K562 (cell line): ENCODE results near the gene SFXN3. TPM values are rescaled to one million over a fixed set of nuclear protein-coding genes. Genes with fewer than 3 reads are reported as not detected.

Source experiments
- ARHGAP35 ChIP-seq: fragments of 450-650 bp; IDR thresholded peaks from 2 replicates; pipeline ENCODE4 v1.6.1; 2018; ENCODE audit not compliant: partially characterized antibody
- BRD9 ChIP-seq: fragments of 450-650 bp; IDR thresholded peaks from 2 replicates; pipeline ENCODE4 v1.6.1; 2018; ENCODE audit warnings: low read depth; ENCODE audit not compliant: partially characterized antibody
- CBX8 ChIP-seq: fragments of 200-600 bp; sonication (generic); IDR thresholded peaks from 2 replicates; pipeline ENCODE4 v1.6.1; 2012; ENCODE audit warnings: borderline replicate concordance, mixed run types, low read depth, mild to moderate bottlenecking, moderate library complexity, mixed read lengths, low read length, control low read depth, inconsistent platforms; ENCODE audit not compliant: poor library complexity, severe bottlenecking; ENCODE audit errors: extremely low read depth
- CEBPB ChIP-seq: fragments of 450-650 bp; IDR thresholded peaks from 2 replicates; pipeline ENCODE4 v1.6.1; 2016; ENCODE audit warnings: missing genetic modification characterization, missing compliant biosample characterization
- CGGBP1 ChIP-seq: fragments of 250-450 bp; sonication (Bioruptor Pico); IDR thresholded peaks from 2 replicates; pipeline ENCODE4 v1.9.0; 2021; ENCODE audit warnings: mild to moderate bottlenecking
- CUX1 ChIP-seq: fragments of 200-800 bp; sonication (Bioruptor generic); IDR thresholded peaks from 2 replicates; pipeline ENCODE4 v1.6.1; 2016; ENCODE audit warnings: missing genetic modification characterization, missing compliant biosample characterization
- KAT7 ChIP-seq: sonication (generic); formaldehyde crosslinking; IDR thresholded peaks from 2 replicates; pipeline ENCODE4 v1.8.0; 2022; ENCODE audit warnings: missing genetic modification reagents, mild to moderate bottlenecking, borderline replicate concordance
- LCOR ChIP-seq: sonication (generic); formaldehyde crosslinking; IDR thresholded peaks from 2 replicates; pipeline ENCODE4 v1.8.0; 2022; ENCODE audit warnings: mild to moderate bottlenecking, missing genetic modification reagents
- MED1 ChIP-seq: sonication (generic); formaldehyde crosslinking; IDR thresholded peaks from 2 replicates; pipeline ENCODE4 v1.8.1; 2023; ENCODE audit warnings: missing genetic modification reagents, borderline replicate concordance
- MEF2A ChIP-seq: IDR thresholded peaks from 2 replicates; pipeline ENCODE4 v1.6.1; 2011; ENCODE audit warnings: low read depth, mild to moderate bottlenecking, low read length, moderate library complexity; ENCODE audit not compliant: control insufficient read depth
- MEF2D ChIP-seq: conservative IDR thresholded peaks from 2 replicates; pipeline ENCODE4 v1.6.1; 2016; ENCODE audit warnings: low read depth, missing genetic modification characterization, missing compliant biosample characterization
- MXD1 ChIP-seq: fragments of 250-450 bp; sonication (Bioruptor Pico); IDR thresholded peaks from 2 replicates; pipeline ENCODE4 v1.8.0; 2021; ENCODE audit warnings: borderline replicate concordance, mild to moderate bottlenecking, moderate library complexity; ENCODE audit not compliant: poor library complexity, severe bottlenecking
- NFE2L1 ChIP-seq: fragments of 450-650 bp; IDR thresholded peaks from 2 replicates; pipeline ENCODE4 v1.6.1; 2016; ENCODE audit warnings: missing genetic modification characterization, low read depth, mild to moderate bottlenecking, missing compliant biosample characterization, moderate library complexity, borderline replicate concordance
- PHB2 ChIP-seq: fragments of 450-650 bp; IDR thresholded peaks from 2 replicates; pipeline ENCODE4 v1.6.1; 2017; ENCODE audit warnings: low read depth
- PKNOX1 ChIP-seq: fragments of 450-650 bp; IDR thresholded peaks from 2 replicates; pipeline ENCODE4 v1.6.1; 2016
- POLR3G ChIP-seq: IDR thresholded peaks from 2 replicates; pipeline ENCODE4 v1.6.1; 2011; ENCODE audit not compliant: insufficient read length, insufficient replicate concordance; ENCODE audit errors: extremely low read depth
- SMC3 ChIP-seq: conservative IDR thresholded peaks from 2 replicates; pipeline ENCODE4 v1.6.1; 2011; ENCODE audit warnings: low read depth, low read length, improper control_type of control experiment; ENCODE audit not compliant: insufficient read depth
- ZFP91 ChIP-seq: sonication (generic); formaldehyde crosslinking; IDR thresholded peaks from 2 replicates; pipeline ENCODE4 v1.8.0; 2022; ENCODE audit warnings: mild to moderate bottlenecking, missing genetic modification reagents
- ZNF695 ChIP-seq: fragments of 450-650 bp; formaldehyde crosslinking; IDR thresholded peaks from 2 replicates; pipeline ENCODE4 v1.4.0; 2020; ENCODE audit warnings: mild to moderate bottlenecking, moderate library complexity
- polyA plus RNA-seq, 8 experiments: library from polyadenylated mRNA; depleted of rRNA in 4 of 8; stranded (reverse) in 5 of 8; unstranded in 3 of 8; fragments of >200 nt; fragmentation: Nextera tagmentation in 2 of 8; fragmentation: Illumina TruSeq in 1 of 8; extraction: Ambion mirVana in 2 of 8; extraction: Trizol in 1 of 8; gene quantifications; 2 replicates each; pipeline versions ENCODE4 v1.2.1 to v1.2.3, GENCODE V29; 2011 to 2014; ENCODE audit warnings: inconsistent platforms in 1 of 8, missing spikeins in 1 of 8
- total RNA-seq, 7 experiments: library from RNA; depleted of rRNA in 6 of 7; stranded (reverse); fragments of >200 nt in 6 of 7; fragmentation: Illumina TruSeq in 2 of 7; extraction: Trizol in 2 of 7; gene quantifications; 2 replicates each; pipeline versions ENCODE4 v1.2.1 to v1.2.3, GENCODE V29; 2011 to 2021; ENCODE audit warnings: low replicate concordance in 1 of 7

Gene SFXN3
- total and polyA plus RNA-seq, 9 of the 15 experiments (the other 6 are each of a cell fraction or from before 2014, with no cell fraction given), result 0.24 to 4.6 (median 0.86) TPM

GRCh38 chr10:100998991-100999741 is 31.9 kb upstream of the SFXN3 start (continued):
- TF ChIP-seq ZFP91 (CRISPR knock-in tag), result no peak
- no peak for TF ChIP-seq MEF2A
- TF ChIP-seq MEF2D (tag), result no peak
- no peak for TF ChIP-seq CEBPB (tag)
- TF ChIP-seq KAT7 (CRISPR knock-in tag), result no peak
- TF ChIP-seq SMC3, result no peak
- no peak for TF ChIP-seq ARHGAP35
- no peak for TF ChIP-seq NFE2L1 (tag)
- TF ChIP-seq PHB2, result no peak
- no peak for TF ChIP-seq LCOR (CRISPR knock-in tag)
- TF ChIP-seq CBX8, result no peak
- TF ChIP-seq POLR3G, result no peak
- no peak for TF ChIP-seq MXD1 (CRISPR knock-in tag)
- TF ChIP-seq PKNOX1, result no peak
- TF ChIP-seq CGGBP1, result no peak
- TF ChIP-seq ZNF695 (CRISPR knock-in tag), result no peak
- no peak for TF ChIP-seq CUX1
- TF ChIP-seq BRD9, result no peak
- no peak for TF ChIP-seq MED1
